GM19351 (cell line): ENCODE data around the gene TBL1Y.
"Not testable (repeated sequence)": the region's sequence is repeated elsewhere in the genome, so short reads cannot be mapped to it uniquely, and the experiment has no call there.

ENCODE experiments used
- ATAC-seq: cut with Tn5 transposase; IDR thresholded peaks from one replicate; pipeline ENCODE4 v1.9.1; 2021; ENCODE audit warnings: mild to moderate bottlenecking, moderate library complexity; ENCODE audit not compliant: unreplicated experiment

TBL1Y gene

GRCh38 chrY:6972271-6972887, 61.9 kb downstream of the TBL1Y start:
- no peak for ATAC-seq

DNA sequence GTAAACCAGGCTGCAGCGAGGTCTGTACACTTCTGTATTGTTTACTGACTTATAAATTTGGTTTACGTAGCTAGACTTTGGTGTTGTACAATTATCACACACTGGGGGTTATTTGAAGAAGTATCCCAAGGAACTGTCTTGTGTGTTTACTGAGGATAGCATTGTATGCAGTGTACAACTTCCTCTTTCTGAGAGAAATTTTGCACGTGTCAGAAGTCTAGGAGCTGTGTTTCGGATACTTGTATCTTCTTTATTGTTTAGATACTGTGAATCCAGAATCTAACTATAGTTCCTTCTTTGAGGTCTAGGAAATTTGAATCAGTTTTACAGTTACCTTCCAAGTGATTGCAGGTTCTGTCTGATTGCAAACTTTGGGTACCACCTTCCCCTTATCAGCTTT, 64.5 kb downstream of the TBL1Y start:
- no peak for ATAC-seq

- ATAC-seq, result no peak
These were observed 67.3 kb downstream of the TBL1Y start for GRCh38 chrY:6977783-6978182.

DNA sequence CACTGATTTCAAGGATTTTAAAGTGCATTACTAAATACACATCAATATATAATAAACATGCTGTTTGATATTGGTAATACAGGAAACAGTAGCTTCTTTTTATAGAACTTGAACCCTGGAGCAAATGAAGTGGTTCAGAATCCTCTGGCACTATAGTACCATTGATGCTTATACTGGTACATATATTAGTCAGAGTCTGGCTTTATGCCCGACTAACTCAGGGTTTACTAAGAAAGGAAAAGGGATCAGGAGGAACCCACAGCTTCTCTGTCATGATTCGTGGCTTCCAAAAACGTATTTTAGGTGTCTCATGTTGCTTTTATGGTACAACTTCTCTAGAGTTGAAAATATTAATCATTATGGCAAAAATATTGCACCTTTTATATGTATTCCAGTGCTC, 72.7 kb downstream of the TBL1Y start:
- no peak for ATAC-seq

GRCh38 chrY:6987811-6988210, 77.3 kb downstream of the TBL1Y start:
- ATAC-seq, result no peak

DNA sequence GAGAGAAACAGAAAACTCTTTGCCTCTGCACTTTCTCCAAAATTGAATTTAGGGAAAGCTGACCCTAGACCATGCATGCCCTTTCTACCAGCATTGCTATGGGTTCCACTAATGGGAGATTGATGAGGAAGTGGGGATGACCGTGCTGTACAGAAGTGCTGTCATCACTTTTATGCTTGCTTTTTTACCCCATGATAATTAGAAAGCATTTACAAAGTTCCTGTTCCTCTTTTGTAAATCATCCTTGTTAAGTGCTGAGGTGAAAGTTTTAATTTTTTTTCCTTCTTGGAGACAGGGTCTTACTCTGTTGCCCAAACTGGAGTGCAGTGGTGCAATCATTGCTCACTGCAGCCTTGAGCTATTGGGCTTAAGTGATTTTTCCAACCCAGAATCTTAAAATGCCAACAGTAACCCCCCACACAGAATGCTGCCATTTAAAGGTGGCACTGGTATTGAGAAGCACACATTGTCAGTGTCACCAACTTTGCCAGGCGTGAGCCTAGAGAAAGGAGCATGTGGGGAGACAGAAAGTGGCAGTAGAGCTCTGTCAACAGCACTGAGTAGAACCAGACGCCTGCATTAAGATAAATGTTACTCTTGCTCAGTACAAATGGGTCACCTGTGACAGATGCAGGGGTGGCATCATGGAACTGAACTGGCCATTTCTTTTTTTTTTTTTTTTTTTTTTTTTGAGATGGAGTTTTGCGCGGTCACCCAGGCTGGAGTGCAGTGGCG, 79.6 kb downstream of the TBL1Y start:
- no peak for ATAC-seq

- ATAC-seq, result no peak
These were observed 81.5 kb downstream of the TBL1Y start for GRCh38 chrY:6992041-6992440.

DNA sequence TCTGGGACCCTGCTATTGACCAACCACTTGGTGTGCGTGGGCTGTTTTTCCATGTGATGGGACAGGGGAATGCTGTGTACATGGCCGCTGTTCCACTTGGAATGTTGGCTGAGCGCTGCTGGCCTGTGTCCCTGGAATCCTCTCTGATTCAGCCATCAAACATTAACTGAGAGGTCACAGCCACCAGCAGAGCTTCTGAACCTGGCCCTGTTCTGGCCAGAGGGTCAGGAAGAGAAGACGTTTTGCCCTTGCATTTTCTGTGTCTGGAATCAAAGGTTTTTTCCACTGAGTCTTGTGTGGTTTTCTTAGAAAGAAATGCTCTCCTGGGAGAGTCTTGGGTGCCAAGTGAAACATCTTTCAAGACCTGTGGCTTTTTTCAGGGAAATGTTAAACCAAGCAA, 85.5 kb downstream of the TBL1Y start:
- ATAC-seq, result no peak

DNA sequence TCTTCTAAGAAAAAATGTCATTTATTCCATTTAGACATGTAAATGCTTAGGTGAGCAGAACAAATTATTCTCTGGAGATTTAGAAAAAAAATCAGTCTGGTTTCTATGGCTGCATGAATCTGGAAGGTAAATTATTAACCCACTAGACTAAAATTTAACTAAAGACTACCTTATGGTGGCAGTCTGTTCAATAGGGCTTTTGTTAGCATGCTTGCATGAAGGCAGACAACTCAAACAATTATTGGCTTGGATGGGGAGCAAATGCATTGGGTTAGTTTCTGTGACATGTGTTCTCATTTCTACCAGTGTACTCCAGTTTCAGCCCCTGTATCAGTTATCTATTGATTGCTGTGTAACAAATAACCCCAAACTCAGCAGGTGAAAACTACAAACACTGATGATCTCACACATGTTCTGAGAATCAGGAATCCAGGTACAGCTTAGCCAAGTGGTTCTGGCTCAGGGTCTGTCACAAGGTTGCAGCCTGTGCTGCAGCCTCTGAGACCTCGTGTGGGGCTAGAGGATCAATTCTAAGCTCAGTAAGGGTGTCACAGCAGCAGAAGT, 87.1 kb downstream of the TBL1Y start:
- no peak for ATAC-seq

- ATAC-seq, result no peak
These were observed 89.4 kb downstream of the TBL1Y start for GRCh38 chrY:6999905-7000304.

GRCh38 chrY:7002581-7002980, 92.1 kb downstream of the TBL1Y start:
- no peak for ATAC-seq

DNA sequence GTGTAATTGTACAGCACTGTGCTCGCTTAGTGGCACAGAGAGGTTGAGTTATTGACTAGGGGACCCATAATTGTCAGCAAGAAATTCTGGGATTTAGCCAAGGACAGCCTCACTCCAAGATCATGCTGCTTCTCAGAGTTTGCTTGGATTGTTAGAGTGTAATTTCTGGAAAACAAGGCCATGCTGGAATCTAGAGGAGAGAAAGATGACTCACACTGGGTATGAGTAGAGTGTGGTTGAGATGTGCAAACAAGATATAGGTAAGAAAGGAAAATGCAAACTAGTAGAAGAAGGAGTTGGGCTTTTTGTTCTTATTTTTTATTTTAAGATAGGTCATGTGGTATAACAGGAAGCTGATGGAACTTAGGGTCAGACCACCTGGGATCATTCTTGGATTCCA, 97.4 kb downstream of the TBL1Y start:
- ATAC-seq, result no peak

GRCh38 chrY:7008578-7009355, 98.3 kb downstream of the TBL1Y start:
- no peak for ATAC-seq

DNA sequence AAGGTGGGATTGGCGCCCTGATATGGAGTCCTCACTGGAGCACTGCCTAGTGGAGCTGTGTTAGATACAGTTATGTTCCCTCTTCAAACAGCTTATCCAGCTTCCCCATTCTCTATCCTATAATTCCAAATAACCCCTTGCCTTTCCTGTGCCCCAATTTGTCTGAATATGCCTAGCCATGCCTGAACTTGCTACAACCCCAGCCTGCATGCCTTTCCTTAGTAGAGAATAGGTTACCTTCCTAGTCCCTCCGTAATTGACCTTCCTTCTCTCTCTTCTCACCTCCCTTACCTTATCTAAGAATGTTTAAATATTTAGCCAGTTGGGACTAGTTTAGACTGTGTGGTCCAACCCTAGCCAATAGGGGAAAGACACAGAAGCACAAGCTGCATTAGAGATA, 102.6 kb downstream of the TBL1Y start:
- ATAC-seq, result no peak

DNA sequence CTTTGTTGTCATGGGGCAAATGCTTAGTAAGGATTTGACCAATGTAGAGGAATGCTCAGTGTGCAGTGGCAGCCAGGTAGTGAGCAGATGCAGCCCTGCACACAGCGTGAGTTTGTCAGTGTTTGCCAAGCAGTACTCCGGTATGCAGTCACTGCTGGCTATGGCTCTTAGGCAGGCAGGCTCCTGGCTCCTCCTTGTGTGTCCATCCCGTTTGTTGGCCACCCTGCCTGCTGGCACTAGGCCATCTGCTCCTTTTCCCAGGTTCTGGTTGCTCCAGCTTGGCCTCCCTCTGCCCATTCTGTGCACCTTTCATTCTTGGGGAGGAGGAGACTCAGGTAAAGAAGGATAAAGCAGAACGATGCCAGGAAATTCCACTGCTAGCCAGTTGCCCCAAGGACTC, 106.0 kb downstream of the TBL1Y start:
- no peak for ATAC-seq

DNA sequence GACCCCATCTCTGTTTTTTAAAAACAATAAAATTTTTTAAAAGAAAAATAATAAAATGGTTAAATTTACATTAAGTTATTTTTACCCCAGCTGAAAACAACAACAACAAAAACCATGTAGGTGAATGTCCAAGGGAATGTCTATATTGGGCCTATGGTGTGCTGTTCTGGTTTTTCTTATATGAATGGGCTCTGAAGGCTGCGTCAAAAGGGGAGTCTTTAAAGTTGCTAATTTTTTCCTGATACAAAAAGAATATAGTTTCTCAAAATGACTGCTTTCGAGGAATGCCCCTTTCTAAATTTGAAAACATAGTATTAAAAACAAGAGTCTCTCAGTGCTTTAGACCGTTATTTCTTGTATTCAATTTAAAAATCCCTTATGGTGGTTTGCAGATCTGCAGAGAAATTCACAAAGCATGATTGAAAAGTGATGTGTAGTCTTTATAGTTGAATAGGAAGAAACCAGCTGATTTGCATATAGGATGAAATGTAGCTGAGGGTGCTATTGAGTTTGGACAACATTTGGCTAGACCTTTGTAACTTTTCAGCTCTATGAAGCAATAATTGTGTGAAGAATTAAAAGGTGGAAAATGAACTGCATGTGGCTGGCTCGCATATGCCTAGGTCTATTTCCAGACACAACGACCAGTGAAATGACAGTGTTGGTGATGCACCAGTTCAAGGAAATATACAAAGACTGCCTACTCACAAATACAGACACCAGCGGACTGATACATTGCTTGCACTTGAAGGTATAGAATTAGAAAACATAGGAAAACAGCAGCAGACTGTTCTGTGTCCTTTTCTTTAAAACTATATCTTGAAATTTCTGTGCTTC, 107.0 kb downstream of the TBL1Y start:
- no peak for ATAC-seq

- ATAC-seq, result no peak
These were observed 128.5 kb downstream of the TBL1Y start for GRCh38 chrY:7039037-7039436.

DNA sequence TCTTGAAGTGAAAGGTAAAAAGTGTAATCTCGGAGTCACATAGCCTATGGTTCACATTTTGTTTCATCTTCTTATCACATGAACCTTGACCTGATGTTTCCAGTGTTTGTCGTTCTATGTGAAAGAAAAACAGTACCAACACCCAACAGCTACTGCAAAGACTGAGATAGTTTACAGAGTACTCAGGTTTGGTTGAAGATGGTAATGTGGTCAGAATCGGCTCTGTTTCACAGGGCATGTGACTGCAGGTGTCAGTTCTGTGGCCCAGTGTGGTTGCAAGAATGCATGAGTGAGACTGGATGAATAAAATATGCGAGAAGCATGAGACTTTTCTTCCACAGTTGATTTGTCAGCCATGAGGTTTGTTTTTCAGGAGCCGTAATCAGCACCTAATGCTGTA, 130.2 kb downstream of the TBL1Y start:
- no peak for ATAC-seq

DNA sequence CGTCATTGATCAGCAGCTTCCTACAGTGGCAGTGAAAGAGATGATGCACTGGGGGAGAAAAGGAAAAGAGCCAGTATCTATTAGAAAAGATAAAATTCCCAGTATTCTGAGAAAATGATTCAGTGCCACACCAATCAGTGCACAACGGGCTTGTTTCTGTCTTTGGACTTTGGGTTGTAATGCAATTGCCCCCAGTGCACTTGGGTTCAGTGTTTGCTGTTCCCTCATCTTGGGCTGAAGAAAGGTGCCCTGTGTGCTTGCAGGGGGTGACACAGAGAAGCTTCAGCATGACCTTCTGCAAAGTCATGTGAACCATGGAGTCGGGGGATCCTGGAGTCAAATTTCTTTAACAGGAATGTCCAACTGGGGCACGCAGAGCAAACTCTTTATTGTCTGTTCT, 131.5 kb downstream of the TBL1Y start:
- no peak for ATAC-seq

- ATAC-seq, result not testable (repeated sequence)
These were observed 142.0 kb downstream of the TBL1Y start for GRCh38 chrY:7052461-7052860.

DNA sequence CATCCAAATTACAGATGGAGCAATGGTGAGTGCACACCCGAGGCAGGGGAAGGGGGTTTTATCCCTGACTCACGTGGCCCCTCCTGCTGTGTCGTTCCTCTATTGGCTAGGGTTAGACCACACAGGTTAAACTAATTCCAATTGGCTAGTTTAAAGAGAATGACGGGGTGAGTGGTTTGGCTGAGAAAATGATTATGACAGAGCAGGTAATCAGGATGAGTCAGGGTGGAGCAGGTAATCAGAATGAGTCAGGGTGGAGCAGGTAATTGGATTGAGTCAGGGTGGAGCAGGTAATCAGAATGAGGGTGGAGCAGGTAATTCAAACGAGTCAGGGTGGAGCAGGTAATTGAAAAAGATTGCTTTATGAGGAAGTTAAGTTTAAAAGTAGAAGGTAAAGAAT, 146.4 kb downstream of the TBL1Y start:
- no peak for ATAC-seq
